Transverse colon (tissue), 4 donors: ENCODE measurements around the gene RIT2. TPM values are rescaled to one million over a fixed set of nuclear protein-coding genes. Genes with fewer than 3 reads are reported as not detected.

Experiments
- DNase-seq: peaks from one replicate; pipeline ENCODE4 v3.0.0-alpha.2; 2019
- H3K27ac ChIP-seq, 4 donors: fragments of 200-600 bp; sonication (generic); 2 replicates each; pipeline ENCODE4 v1.5.1; 2016 to 2018; ENCODE audit warnings: inconsistent platforms in 4 of 4
- H3K27me3 ChIP-seq: fragments of 200-600 bp; sonication (generic); 2 replicates; pipeline ENCODE4 v1.5.1; 2017; ENCODE audit warnings: inconsistent platforms
- H3K36me3 ChIP-seq, 4 donors: fragments of 200-600 bp; sonication (generic); 2 replicates each; pipeline ENCODE4 v1.5.1; 2017 to 2019; ENCODE audit warnings: inconsistent platforms in 4 of 4
- H3K4me1 ChIP-seq, 4 donors: fragments of 200-600 bp; sonication (generic); 2 replicates each; pipeline ENCODE4 v1.5.1; 2017 to 2020; ENCODE audit warnings: inconsistent platforms in 4 of 4
- H3K4me3 ChIP-seq, 4 donors: fragments of 200-600 bp; sonication (generic); 1 replicate in 1 of 4; 2 replicates in 3 of 4; pipeline versions ENCODE4 v1.5.1 to v1.6.1; 2017 to 2019; ENCODE audit warnings: inconsistent platforms in 4 of 4
- H3K9me3 ChIP-seq, 2 donors: fragments of 200-600 bp; sonication (generic); 2 replicates each; pipeline ENCODE4 v1.5.1; 2017 to 2019; ENCODE audit warnings: inconsistent platforms in 2 of 2
- CTCF ChIP-seq, 5 experiments: fragments of 200-600 bp in 3 of 5; fragments of 450-650 bp in 2 of 5; sonication (generic) in 3 of 5; IDR thresholded peaks; 1 replicate in 2 of 5; 2 replicates in 3 of 5; pipeline ENCODE4 v1.5.1; 2016 to 2017; ENCODE audit warnings: antibody characterized with exemption in 5 of 5, inconsistent platforms in 3 of 5, mild to moderate bottlenecking in 2 of 5, moderate library complexity in 1 of 5
- EP300 ChIP-seq: sonication (generic); formaldehyde crosslinking; IDR thresholded peaks from one replicate; pipeline ENCODE4 v1.6.1; 2017; ENCODE audit warnings: antibody characterized with exemption, low read depth
- POLR2A ChIP-seq: fragments of 450-650 bp; IDR thresholded peaks from one replicate; pipeline ENCODE4 v1.6.1; 2016; ENCODE audit warnings: antibody characterized with exemption, mild to moderate bottlenecking, moderate library complexity
- POLR2AphosphoS5 ChIP-seq, 3 donors: sonication (generic); formaldehyde crosslinking; IDR thresholded peaks; one replicate each; pipeline ENCODE4 v1.6.1; 2016; ENCODE audit warnings: antibody characterized with exemption in 3 of 3
- WGBS, 2 donors: methylation state at CpG; one replicate each; pipeline ENCODE4 v1.1.5; 2018; ENCODE audit warnings: low coverage in 1 of 2; 5-methylcytosine and 5-hydroxymethylcytosine counted together
- in situ Hi-C, 4 donors: fragments of 200-750 bp; cut with MboI; loops; one replicate each; pipeline versions ENCODE4 v1.15.0 to v1.15.1; 2017; ENCODE audit warnings: low sequenced_read_pairs in 3 of 4, low pct_ligation_motif_present in 1 of 4, low pct_unique_long_range_greater_than_20kb in 1 of 4
- intact Hi-C: fragments of 100-400 bp; cut with DNase I; formaldehyde crosslinking; loops from one replicate; pipeline ENCODE4 v1.15.1; 2023; ENCODE audit warnings: low total_unique reads
- total RNA-seq, 4 donors: library from RNA; depleted of rRNA; stranded (reverse); fragments of >200 nt; gene quantifications; one replicate each; pipeline ENCODE4 v1.1.0, GENCODE V29; 2016

Gene RIT2
- total RNA-seq, 4 donors from 2014 or later: not detected

GRCh38 chr18:42758852-42759251 lies 356.6 kb downstream of the RIT2 start:
- Histone ChIP-seq H3K4me3 (no peak overlapping the region), H3K27me3 (no peaks in the 10 kb centered on the region), H3K4me1 (no peaks in the 10 kb centered on the region), H3K9me3 (no peaks in the 10 kb centered on the region), H3K36me3 (no peaks in the 10 kb centered on the region), H3K27ac (no peak overlapping the region)
- intact Hi-C loops (no loop called here), in situ Hi-C loops (no loop called here)
- WGBS, 2 donors: 62 to 77% methylated on average over 2 of the region's 2 CpGs
- TF ChIP-seq EP300: no peak
- no peak for TF ChIP-seq CTCF (IDR thresholded peaks at IDR 0.05)
- TF ChIP-seq POLR2A: no peak
- no peak for TF ChIP-seq POLR2AphosphoS5 (IDR thresholded peaks at IDR 0.05)
- no peak for DNase-seq

DNA sequence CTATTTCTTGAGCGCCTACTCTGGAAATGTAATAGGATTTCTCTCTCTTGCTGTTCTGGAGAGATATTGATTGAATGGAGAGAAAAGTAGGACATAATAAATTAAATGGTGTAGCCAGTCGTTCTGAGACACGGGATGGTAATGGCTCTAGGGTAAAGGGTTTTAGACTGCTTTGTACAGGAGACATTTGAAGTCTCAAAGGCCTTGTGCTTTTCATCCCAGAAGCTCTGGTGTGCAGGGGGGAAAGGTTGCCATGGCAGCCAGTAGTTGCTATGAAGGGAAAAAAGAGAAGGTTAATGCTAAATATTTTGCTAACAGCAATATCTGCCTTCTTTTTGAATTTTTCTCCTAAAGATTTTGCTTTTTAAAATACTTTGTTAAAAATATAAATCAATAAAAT lies 359.3 kb downstream of the RIT2 start:
- Histone ChIP-seq H3K27me3 (no peaks in the 10 kb centered on the region), H3K4me1 (no peaks in the 10 kb centered on the region), H3K36me3 (no peaks in the 10 kb centered on the region), H3K4me3 (no peak overlapping the region), H3K9me3 (no peaks in the 10 kb centered on the region), H3K27ac (no peak overlapping the region)
- in situ Hi-C loops: no loop called here
- intact Hi-C loops: no loop called here
- 62 to 77% methylated on average over 3 of the region's 3 CpGs for WGBS, 2 donors
- no peak for DNase-seq
- no peak for TF ChIP-seq POLR2AphosphoS5 (IDR thresholded peaks at IDR 0.05)
- no peak for TF ChIP-seq EP300
- TF ChIP-seq CTCF (IDR thresholded peaks at IDR 0.05): no peak
- no peak for TF ChIP-seq POLR2A

GRCh38 chr18:42752916-42753315 lies 362.6 kb downstream of the RIT2 start:
- Histone ChIP-seq H3K4me1 (no peaks in the 10 kb centered on the region), H3K27me3 (no peaks in the 10 kb centered on the region), H3K36me3 (no peaks in the 10 kb centered on the region), H3K27ac (no peak overlapping the region), H3K9me3 (no peaks in the 10 kb centered on the region), H3K4me3 (no peak overlapping the region)
- intact Hi-C loops (no loop called here), in situ Hi-C loops (no loop called here)
- DNase-seq: no peak
- 74 to 82% methylated on average over 4 of the region's 4 CpGs for WGBS, 2 donors
- no peak for TF ChIP-seq CTCF (IDR thresholded peaks at IDR 0.05)

DNA sequence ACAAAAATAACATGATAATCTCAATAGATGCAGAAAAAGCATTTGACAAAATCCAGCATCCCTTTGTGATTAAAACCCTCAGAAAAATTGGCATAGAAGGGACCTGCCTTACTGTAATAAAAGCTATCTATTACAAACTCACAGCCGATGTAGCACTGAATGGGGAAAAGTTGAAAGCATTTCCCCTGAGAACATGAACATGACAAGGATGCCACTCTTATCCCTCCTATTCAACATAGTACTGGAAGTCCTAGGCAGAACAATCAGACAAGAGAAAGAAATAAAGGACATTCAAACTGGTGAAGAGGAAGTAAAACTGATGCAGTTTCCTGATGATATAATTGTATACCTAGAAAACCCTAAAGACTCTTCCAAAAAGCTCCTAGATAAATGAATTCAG lies 368.7 kb downstream of the RIT2 start:
- no peaks in the 10 kb centered on the region for H3K27me3 ChIP-seq
- no peak overlapping the region for H3K27ac ChIP-seq
- in situ Hi-C loops: no loop called here
- TF ChIP-seq POLR2A: no peak
- no peak for TF ChIP-seq POLR2AphosphoS5 (IDR thresholded peaks at IDR 0.05)
- no peak for TF ChIP-seq EP300
- no peak for TF ChIP-seq CTCF (IDR thresholded peaks at IDR 0.05)
- H3K36me3 ChIP-seq: no peaks in the 10 kb centered on the region
- no peaks in the 10 kb centered on the region for H3K4me1 ChIP-seq
- no peak for DNase-seq
- WGBS, 2 donors: 71 to 72% methylated on average over 1 of the region's 1 CpG
- H3K4me3 ChIP-seq: no peak overlapping the region
- intact Hi-C loops: no loop called here
- no peaks in the 10 kb centered on the region for H3K9me3 ChIP-seq
